ENCODE data around the gene MICB.
"Not testable (repeated sequence)": the region's sequence is repeated elsewhere in the genome, so short reads cannot be mapped to it uniquely, and the experiment has no call there.

Gene MICB

DNA sequence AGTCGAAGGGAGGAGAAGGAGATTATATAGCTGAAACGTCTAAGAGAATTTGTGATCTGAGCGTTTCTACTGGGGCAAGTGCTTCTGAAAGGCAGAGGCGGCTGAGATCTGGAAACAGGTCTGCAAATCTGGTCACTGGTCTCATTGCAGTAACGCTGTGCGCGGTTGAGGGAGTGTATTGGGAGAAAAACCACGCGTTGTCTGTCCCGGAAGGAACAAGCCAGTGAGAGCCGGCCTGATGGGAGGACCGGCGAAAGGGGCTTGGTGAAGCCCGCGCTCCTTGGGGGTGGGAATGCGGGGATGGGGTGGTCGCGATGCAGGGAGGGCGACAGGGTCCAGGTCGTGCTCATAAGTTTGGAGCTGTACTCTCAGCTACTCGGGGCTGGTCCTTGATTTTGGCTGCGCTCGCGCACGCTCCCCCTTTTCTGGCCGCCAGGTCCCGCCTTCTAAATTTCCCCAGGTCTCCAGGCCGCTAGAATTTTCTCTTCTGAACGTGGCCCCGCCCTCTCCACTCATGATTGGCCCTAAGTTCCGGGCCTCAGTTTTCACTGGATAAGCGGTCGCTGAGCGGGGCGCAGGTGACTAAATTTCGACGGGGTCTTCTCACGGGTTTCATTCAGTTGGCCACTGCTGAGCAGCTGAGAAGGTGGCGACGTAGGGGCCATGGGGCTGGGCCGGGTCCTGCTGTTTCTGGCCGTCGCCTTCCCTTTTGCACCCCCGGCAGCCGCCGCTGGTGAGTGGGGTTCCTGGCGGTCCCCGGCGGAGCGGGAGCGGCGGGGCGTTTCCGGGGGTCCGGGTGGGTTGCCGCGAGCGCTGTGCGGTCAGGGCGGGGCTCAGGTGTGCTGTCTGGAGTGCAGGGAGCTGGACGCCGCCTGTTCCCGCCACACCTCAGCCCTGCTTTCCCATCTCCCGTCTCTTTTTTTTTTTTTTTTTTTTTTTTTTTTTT, at the start of gene MICB:
Gene MICB, plus strand, starts transcription at position 615 of the 946 bp plus-strand sequence. Its CDS starts 49 bp downstream, at position 664.
- peak; percentile 66 to 84 (median 71) for DNase-seq (ENCODE audit: low read depth in 4 of 4, low spot score in 1 of 4)

DNA sequence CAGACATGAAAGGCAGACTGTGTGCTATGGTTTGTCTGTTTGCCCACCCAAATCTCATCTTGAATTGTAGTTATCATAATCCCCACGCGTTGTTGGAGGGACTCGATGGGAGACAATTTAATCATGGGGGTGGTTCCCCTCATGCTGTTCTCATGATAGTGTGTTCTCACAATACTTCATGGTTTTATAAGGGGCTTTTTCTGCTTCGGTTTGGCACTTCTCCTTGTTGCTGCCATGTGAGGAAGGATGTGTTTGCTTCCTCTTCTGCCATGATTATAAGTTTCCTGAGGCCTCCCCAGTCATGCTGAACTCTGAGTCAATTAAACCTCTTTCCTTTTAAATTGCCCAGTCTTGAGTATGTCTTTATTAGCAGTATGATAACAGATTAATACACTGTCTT, 47.2 kb upstream of the MICB start:
- no peak for DNase-seq (ENCODE audit: low read depth in 4 of 4, low spot score in 1 of 4)

DNA sequence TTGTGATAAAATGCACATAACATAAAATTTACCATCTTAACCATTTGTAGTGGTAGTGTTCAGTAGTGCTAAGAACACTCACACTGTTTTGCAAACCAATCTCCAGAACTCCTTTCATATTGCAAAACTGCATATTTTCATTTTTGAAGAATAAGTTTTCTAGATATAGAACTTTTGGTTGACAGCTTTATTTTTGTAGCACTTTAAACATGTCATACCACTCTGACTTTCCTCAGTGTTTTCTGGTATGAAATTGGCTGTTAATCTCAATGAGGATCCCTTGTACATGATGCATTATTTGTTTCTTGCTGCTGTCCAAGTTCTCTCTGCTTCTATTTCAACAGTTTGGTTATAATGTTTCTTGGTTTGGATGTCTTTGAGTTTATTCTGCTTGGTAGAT, 45.1 kb upstream of the MICB start:
- no peak for DNase-seq (ENCODE audit: low read depth in 4 of 4, low spot score in 1 of 4)

DNA sequence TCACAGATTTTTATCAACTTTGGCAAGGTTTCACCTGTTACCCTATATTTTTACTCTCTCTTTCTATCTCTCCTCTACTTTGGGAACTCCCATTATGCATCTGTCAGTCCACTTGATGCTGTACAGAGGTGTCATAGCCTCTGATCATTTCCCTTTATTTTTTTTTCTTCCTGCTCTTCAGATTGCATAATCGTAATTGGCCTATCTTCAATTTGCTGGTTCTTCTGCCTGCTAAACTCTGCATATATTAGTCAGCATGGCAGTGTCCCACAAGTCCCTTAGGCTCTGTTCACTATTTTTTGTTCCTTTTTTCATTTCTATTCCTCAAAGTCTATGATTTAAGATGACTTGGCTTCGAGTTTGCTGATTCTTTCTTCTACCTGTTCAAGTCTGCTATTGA, 44.7 kb upstream of the MICB start:
- DNase-seq (ENCODE audit: low read depth in 4 of 4, low spot score in 1 of 4): no peak

DNA sequence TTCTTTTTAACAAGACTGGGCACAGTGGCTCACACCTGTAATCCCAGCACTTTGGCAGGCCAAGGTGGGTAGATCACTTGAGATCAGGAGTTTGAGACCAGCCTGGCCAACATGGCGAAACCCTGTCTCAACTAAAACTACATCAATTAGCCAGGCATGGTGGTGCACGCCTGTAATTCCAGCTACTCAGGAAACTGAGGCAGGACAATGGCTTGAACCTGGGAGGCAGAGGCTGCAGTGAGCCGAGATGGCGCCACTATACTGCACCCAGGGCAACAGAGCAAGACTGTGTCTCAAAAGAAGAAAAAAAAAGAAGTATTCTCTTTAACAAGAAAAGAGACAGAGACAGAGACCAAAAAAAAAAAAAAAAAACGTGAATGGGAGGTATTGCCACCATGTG, 38.1 kb upstream of the MICB start:
- DNase-seq (ENCODE audit: low read depth in 4 of 4, low spot score in 1 of 4): not testable (repeated sequence)

DNA sequence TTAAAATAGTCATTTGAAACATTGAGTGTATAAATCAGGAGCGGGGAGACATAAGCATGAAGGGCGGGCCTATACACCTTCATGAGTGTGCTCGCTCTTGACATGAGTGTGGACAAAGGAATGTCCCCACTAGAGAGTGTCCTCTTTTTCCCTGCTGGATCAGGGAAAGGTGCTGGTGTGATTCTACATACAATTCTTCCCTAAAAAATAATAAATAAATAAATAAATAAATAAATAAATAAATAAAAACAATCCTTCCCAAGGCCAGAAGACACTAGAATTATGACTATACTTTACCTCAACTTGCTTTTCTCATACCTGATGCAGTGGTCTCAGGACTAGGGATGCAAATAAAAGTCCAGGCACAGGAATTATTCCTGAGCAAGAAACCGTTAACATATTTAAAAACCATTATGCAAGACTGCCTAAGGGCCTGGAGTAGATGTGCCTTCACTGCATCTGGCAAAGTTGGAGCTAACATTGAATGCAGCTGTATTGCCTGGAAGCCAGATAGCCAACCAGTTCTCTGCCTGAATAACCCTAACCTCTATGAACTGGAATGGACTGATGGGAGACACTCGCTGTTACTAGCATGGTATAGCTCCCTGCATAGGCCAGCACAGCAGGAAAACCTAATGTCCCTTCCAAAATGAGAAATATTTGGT, 37.5 kb upstream of the MICB start:
- DNase-seq (ENCODE audit: low read depth in 4 of 4, low spot score in 1 of 4): no peak

DNA sequence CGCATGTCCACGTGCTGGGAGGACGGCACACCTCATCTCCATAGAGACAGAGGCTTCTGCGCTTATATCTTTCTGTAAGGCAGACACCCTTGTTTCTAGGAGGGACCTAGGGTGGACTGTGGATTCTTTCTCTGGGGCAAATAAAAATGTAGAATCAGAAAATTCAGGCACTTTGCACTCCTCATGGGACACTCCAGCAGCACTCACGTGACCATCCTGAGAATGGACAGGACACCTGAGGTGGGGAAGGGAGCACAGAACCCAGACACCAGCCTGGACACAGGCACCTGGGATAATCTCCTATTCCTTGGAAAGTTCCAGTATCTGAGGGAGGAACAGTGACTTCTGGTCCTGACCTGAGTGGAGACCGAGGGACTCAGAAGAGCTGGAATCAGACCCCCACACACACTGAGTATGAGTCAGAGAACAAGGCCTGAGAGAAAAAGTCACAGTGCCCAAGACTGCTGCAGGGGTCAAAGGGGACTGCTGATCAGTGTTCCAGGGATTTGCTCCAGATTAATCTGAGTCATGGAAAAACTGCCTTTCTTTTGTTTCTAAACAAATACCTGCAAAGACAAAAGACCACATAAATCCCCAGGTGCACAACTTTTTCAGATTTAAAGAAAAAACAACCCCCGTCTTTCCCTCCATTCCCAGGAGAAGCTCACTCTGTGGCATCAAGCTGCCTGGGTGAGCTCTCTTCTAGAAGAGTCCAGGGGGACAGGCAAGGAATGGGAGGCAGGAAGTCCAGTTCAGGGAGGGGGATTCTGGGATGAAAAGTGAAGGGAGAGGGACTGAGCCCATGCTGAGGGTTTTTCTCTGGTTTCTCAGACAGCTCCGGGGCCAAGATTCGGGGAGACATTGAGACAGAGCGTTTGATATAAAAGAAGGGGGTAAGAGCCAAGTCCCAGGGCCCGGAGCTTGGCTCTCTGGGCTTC, 35.6 kb upstream of the MICB start:
- no peak for DNase-seq (ENCODE audit: low read depth in 4 of 4, low spot score in 1 of 4)

DNA sequence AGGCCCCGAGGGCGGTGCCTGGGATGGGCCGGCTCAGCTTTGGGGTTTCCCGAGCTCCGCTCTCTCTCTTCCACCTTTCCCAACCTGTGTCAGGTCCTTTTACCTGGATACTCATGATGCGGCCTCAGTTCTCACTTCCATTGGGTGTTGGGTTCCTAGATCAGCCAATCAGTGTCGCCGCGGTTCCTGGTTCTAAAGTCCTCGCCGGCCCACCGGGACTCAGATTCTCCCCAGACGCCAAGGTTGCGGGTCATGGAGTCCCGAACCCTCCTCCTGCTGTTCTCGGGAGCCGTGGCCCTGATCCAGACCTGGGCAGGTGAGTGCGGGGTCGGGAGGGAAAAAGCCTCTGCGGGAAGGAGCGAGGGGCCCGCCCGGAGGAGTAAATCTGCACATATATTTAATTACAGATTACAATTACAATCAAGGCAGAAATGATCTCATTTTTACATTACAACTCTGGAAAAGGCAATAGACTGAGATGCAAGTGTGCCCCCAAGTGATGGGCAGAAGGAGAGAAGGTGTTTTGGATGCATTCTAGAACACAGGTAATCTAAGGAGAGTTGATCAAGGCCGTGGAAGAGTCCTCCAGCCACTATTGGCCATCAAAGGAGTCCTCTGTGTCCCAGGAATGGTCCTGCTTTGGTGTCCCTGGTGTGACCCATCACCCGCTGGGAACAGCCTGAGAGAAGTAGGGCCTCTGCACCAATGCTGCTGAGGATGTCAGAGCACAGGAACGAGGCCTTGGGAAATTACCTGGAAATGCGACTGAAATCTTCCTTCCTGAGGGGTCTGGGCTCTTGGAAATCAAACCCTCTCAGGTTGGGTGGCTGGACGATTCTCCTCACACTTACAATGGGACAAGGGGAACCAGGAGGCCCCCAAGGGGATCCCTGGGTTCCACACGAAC, 34.7 kb upstream of the MICB start:
- DNase-seq (ENCODE audit: low read depth in 4 of 4, low spot score in 1 of 4): peak; percentile 67 to 83 (median 76)

DNA sequence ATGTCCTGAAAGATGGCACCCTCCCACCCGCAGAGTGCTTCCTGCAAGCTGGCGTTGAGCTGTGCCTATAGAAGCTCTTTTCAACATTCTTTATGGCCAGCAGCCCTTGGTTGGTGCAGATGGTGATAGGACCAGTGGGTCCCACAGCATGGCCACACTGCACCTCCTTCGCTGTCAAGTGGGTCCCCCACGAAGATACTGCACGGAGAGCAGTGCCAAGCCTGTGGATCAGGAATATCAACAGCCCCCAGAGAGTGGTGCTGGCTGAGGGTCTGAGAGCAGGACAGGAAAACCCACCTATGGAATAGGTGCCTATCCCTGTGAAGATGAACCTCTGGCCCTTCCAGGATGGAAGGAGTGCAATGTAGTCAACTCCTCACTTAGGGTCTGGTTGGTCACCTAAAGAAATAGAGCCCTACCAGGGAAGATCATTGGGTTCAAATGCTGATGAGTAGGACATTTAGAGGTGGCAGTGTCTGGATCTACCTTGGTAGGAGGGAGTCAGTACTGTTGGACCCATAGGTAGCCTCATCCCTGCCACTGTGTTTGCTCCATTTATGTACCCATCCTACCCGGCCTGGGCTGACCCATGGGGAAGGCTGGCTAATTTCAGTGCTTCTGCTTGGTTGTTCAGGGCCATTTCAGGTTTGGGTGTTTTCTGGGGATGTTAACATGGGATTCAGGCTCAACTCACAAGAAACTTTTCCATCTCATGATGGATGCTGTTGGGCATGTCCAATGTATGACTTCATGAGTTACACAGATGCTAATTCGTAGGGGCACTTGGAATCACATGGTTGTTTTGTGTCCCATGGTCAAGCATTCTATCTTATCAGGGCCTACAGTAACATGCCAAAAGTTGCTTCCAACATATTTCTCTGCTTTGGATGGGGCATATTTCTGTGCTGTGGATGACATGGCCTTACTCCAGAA, 33.4 kb upstream of the MICB start:
- no peak for DNase-seq (ENCODE audit: low read depth in 4 of 4, low spot score in 1 of 4)

DNA sequence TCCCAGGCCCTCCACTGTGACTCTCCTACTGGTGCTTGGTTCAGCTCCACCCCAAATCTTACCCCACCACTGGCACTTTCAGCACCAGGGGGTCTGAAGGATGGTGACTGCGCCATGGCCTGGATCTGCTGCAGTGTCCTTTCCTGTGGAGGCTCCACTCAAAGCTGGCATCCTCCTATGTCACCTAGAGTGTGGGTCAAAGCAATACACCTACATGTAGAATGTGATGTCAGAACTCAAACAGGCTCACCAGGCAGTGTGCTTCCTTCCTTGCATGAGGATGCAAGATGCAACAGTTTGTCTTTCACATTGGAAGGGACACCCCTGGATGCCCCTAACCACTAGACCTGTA, 32.8 kb upstream of the MICB start:
- DNase-seq (ENCODE audit: low read depth in 4 of 4, low spot score in 1 of 4): no peak

DNA sequence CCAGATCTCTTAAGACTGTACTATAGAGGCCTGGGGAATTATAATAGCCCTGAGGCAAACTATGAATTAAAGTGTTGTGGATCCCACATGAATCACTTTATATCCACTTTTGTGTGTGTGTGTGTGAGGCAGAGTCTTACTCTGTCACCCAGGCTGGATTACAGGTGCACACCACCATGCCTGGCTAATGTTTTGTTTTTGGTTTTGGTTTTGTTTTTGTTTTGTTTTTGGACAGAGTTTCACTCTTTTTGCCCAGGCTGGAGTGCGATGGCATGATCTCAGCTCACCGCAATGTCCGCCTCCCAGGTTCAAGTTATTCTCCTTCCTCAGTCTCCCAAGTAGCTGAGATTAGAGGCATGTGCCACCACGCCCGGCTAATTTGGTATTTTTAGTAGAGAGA, 32.2 kb upstream of the MICB start:
- no peak for DNase-seq (ENCODE audit: low read depth in 4 of 4, low spot score in 1 of 4)

DNA sequence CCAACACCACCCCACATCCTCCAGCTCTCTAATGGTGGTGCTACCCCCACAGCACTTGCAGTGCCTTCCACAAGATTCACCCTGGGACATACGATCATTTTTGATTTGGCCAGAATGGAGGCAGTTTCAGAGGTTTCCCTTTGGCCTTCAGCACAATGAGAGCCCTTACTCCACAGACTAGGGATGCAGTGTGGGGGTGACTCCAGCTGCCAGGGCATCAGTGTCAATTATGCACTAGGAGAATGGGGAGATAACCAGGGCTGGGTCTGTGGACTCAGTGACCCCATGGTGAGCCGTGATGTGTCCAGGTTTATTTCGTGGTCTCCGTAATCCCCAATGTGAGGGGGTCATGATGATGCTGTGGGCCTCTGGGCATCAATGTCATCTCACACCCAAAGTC, 31.5 kb upstream of the MICB start:
- no peak for DNase-seq (ENCODE audit: low read depth in 4 of 4, low spot score in 1 of 4)

DNA sequence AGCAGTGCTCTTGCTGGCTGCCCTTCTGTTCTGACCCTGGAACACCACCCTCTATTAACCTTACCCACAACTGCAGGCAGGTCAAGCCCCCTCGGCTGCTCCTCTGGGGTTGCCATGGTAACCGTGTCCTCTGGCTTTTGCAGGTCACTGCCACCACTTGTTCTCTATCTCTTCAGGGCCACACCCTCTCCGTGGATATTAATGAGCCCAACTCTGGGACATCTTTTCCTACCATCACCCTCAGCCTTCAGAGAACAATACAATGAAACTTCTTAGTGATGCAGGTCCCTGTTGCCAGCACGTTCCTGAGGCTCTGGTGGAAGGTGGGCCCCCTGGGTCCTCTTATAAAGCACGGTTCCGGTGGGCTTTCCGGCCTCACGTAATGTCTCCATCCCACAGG, 30.8 kb upstream of the MICB start:
- no peak for DNase-seq (ENCODE audit: low read depth in 4 of 4, low spot score in 1 of 4)

DNA sequence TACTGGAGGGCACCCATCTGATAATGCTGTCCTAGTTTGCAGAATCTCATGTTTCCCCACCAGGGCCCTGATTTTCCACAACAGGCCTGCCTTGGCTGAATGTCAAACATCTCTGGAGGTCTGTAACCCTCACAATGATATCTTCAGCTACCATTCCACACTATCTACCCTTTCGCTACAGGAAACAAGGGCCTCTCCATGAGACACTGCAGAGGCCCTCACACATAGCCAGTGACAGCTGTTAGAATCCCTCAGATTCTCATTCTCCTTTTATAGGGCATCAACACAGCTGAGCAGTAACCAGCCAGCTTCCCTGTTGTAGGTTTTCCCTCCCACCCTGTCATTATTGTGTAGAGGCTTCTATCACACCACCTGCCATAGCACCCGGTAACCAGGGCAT, 29.6 kb upstream of the MICB start:
- DNase-seq (ENCODE audit: low read depth in 4 of 4, low spot score in 1 of 4): no peak

DNA sequence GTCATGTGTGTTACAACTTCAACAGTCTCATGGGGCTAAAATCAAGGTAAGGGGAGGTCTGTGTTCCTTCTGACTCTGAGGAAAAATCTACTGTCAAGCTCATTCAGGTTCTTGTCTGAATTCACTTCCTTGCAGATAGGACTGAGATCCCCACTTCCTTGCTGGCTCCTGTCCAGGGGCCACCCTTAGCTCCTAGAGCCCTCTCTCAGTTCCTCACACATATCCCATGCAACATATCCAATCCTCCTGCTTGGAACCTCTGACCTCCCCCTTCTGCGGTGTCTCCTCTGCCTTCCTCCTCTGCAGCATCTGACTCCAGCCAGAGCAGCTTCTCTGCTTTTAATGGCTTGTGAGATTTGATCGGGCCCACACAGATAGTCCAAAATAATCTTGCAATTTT, 27.1 kb upstream of the MICB start:
- DNase-seq (ENCODE audit: low read depth in 4 of 4, low spot score in 1 of 4): no peak

DNA sequence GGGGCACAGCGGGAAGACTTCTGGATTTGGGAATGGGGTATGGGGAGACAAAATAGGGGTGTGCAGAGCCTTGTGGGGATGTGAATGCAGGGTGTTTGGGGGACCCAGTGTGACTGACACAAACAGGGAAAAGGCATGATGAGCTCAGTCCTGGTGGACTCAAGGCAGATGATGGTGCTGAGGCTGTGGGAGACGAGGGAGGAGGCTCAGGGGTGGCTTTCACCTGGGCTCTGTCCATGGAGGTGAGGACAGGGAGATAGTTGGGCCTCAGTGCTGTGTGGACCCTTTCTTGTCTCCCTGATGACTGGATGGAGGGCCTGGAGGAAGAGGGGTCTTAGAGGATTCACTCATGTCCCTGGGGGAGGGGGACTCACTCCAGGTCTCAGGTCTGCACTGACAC, 26.2 kb upstream of the MICB start:
- DNase-seq (ENCODE audit: low read depth in 4 of 4, low spot score in 1 of 4): no peak

DNA sequence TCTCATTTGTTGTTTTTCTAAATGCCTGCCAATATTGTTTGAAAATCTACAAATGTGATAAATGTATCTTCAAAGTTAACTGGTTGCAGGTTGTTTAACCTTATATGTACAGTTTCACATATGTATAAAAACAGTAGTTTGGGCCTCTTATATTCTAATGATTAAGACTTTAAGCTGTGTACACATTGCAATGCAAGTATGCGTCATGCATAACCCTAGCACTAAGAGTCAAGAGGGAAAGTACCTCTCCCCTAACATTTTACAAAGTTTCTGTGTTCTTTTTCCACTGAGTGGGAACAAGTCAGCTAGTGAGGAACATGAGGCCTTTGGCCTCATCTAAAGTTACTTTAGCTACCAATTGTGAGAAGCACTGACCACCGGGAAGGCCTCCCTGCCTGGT, 25.7 kb upstream of the MICB start:
- no peak for DNase-seq (ENCODE audit: low read depth in 4 of 4, low spot score in 1 of 4)

DNA sequence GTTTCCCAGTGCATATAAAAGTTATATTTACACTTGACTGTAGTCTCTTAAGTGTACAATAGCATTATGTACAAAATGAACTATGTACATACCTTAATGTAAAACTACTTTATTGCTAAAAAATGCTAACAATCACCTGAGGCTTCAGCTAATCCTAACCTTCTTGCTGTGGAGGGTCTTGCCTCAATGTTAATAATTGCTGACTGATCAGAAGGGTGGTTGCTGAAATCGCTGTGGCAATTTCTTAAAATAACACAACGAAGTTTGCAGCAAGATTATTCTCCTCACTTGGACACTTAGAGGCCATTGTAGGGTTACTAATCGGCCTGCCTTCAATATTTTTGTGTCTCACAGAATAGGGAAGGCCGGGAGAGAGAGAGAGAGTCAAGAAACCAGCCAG, 24.7 kb upstream of the MICB start:
- DNase-seq (ENCODE audit: low read depth in 4 of 4, low spot score in 1 of 4): no peak
